Neural crest cell (in vitro differentiated cells): Measurements from ENCODE around the gene ARPP21. TPM values are rescaled to one million over a fixed set of nuclear protein-coding genes. Genes with fewer than 3 reads are reported as not detected.

Source experiments
- DNase-seq: peaks from one replicate; pipeline ENCODE4 v3.0.0; 2021; ENCODE audit warnings: low read depth, mixed read lengths, low spot score
- H3K27ac Mint-ChIP-seq: one replicate; pipeline ENCODE4 v1.8.0; 2021; ENCODE audit warnings: mild to moderate bottlenecking, mixed read lengths; ENCODE audit not compliant: unreplicated experiment
- H3K27me3 Mint-ChIP-seq: 2 replicates; pipeline ENCODE4 v1.8.0; 2021; ENCODE audit warnings: low read depth, mild to moderate bottlenecking, mixed read lengths
- H3K36me3 Mint-ChIP-seq: 2 replicates; pipeline ENCODE4 v1.8.0; 2021; ENCODE audit warnings: low read depth, mild to moderate bottlenecking, mixed read lengths
- H3K4me1 Mint-ChIP-seq: 2 replicates; pipeline ENCODE4 v1.8.0; 2021; ENCODE audit warnings: mixed read lengths
- H3K4me3 Mint-ChIP-seq: one replicate; pipeline ENCODE4 v1.8.0; 2021; ENCODE audit warnings: mild to moderate bottlenecking, mixed read lengths
- H3K9me3 Mint-ChIP-seq: 2 replicates; pipeline ENCODE4 v1.8.0; 2021; ENCODE audit warnings: mixed read lengths
- total RNA-seq: library from RNA; stranded (reverse); gene quantifications from 2 replicates; pipeline ENCODE4 v1.2.1, GENCODE V29; 2021
- TF ChIP-seq, protein P1 (sequence below): fragments of 200-600 bp; sonication (generic); conservative IDR thresholded peaks from 2 replicates; pipeline ENCODE4 v1.5.0; 2021; ENCODE audit warnings: antibody characterized with exemption, mild to moderate bottlenecking

The ARPP21 gene
- total RNA-seq, 1 donor from 2014 or later, result 0.12 TPM

DNA sequence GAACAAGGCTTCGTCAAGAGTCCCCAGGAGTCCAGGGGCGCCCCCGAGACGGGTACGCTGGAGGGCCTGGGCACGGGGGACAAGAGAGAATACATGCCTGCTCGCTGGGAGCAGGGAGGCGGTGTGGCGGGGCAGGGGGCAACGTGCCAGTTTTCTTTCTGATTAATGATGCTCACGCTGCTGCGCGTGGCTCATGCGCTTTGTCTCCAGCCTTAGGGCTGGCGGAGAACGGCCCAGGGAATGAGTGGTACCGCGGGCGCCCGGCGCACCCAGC lies 408 bp upstream of the ARPP21 start:
- TF ChIP-seq, protein P1, sequence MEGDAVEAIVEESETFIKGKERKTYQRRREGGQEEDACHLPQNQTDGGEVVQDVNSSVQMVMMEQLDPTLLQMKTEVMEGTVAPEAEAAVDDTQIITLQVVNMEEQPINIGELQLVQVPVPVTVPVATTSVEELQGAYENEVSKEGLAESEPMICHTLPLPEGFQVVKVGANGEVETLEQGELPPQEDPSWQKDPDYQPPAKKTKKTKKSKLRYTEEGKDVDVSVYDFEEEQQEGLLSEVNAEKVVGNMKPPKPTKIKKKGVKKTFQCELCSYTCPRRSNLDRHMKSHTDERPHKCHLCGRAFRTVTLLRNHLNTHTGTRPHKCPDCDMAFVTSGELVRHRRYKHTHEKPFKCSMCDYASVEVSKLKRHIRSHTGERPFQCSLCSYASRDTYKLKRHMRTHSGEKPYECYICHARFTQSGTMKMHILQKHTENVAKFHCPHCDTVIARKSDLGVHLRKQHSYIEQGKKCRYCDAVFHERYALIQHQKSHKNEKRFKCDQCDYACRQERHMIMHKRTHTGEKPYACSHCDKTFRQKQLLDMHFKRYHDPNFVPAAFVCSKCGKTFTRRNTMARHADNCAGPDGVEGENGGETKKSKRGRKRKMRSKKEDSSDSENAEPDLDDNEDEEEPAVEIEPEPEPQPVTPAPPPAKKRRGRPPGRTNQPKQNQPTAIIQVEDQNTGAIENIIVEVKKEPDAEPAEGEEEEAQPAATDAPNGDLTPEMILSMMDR, result no peak
- Mint-ChIP-seq H3K36me3 (no peaks in the 10 kb centered on the region), H3K27ac (no peak overlapping the region), H3K4me3 (peak overlapping the region; percentile 79), H3K9me3 (no peaks in the 10 kb centered on the region), H3K27me3 (peaks cover 72% of the 10 kb centered on the region), H3K4me1 (peaks cover 18% of the 10 kb centered on the region)
- peak; percentile 4 for DNase-seq

DNA sequence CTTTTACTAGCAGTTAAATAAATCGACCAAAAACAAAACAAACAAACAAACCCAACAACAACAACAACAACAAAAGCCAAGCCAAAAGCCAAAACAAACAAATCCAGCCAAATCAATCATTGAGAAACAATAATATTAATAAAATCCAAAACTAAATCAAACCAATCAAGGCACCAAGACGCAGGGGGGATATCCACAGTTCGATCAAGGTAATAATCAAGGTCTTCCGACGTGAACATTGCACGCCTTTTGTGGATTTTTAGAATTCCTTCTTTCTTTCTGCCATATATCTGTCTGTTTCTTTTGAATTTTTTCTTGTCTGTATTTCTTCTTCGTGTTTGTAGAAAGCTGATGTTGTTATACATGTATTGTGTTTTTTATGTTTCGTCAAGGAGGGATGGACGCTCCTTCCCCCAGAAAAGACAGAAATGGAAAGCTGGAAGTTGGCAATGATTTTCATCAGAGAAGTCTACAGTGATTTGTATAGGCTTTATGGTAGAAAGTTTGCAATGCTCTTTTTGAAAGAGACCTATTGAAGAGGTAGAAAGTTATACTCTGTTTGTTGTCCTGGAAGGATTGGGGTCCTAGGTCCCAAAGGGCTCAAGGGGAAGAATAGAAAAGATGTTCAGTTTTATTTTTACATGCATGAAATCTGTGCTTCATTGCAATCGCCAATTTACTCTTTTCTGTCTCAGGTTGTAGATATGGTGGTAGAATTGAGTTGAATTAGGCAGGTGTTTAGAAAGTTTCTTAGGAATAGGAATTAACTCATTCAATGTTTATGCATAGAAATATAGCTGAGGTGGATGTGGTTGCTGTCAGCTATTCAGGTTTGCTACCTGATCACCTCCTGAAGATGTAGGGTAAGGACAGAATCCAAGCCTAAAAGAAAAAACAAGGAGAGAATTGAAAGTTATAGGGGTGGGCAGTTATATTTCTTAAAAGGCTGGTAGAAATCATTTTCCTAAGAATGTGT lies 1.2 kb downstream of the ARPP21 start:
- no peak overlapping the region for H3K27ac Mint-ChIP-seq
- TF ChIP-seq, protein P1, result no peak
- H3K4me3 Mint-ChIP-seq, result peak overlapping the region; percentile 80
- H3K27me3 Mint-ChIP-seq, result peaks cover 80% of the 10 kb centered on the region
- peaks cover 18% of the 10 kb centered on the region for H3K4me1 Mint-ChIP-seq
- no peak for DNase-seq
- no peaks in the 10 kb centered on the region for H3K9me3 Mint-ChIP-seq
- H3K36me3 Mint-ChIP-seq, result no peaks in the 10 kb centered on the region

DNA sequence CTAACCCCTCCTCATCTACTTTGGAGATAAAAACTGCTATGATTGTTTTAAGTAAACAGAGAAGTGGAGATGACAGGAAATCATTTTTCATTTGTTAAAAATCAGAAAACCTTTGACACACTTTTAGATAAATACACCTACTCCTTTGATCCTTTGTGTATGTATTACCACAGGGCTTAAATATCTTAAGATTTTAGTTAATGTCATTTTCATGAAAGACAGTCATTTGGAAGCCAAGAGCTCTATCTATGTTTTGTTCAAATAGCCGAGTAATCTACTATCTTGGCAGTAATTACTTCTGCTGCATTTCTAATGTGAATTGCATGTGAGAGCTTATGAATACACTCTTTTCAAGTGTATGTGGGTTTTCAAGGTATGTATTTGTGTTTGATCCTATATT lies 2.0 kb downstream of the ARPP21 start:
- Mint-ChIP-seq H3K36me3 (no peaks in the 10 kb centered on the region), H3K4me1 (peaks cover 18% of the 10 kb centered on the region), H3K4me3 (peak overlapping the region; percentile 18), H3K27me3 (peaks cover 79% of the 10 kb centered on the region), H3K27ac (no peak overlapping the region), H3K9me3 (no peaks in the 10 kb centered on the region)
- TF ChIP-seq, protein P1, result no peak
- DNase-seq, result no peak

DNA sequence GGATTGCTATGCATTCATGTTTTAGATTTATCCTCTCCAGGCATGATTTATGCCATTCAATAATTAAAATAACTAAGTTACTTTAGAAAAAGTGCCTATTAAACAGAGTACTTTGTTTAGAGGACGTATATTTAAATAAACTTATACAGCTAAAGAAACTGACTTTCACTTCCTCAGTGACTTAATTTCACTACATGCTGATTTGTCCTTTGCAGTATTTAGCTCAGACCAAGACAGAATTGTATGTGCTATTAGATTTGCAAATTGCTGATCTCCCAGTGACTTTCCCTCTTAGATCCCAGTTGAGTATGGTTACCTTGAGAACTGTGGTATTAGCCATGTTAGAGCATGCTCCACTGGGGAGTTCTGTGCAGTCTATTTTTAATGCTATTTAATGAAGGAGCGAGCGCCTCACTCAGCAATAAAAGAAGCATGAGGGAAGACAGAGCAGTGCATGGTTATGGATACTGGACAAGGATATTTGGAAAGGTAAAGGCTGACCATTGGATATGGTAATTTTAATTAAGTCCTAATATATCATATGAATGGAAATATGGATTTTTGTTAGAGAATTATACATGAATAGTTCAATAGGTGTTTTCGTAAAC lies 2.7 kb downstream of the ARPP21 start:
- H3K27ac Mint-ChIP-seq, result no peak overlapping the region
- TF ChIP-seq, protein P1, result no peak
- H3K9me3 Mint-ChIP-seq, result no peaks in the 10 kb centered on the region
- no peak for DNase-seq
- peaks cover 78% of the 10 kb centered on the region for H3K27me3 Mint-ChIP-seq
- H3K36me3 Mint-ChIP-seq, result no peaks in the 10 kb centered on the region
- peaks cover 18% of the 10 kb centered on the region for H3K4me1 Mint-ChIP-seq
- H3K4me3 Mint-ChIP-seq, result no peak overlapping the region

DNA sequence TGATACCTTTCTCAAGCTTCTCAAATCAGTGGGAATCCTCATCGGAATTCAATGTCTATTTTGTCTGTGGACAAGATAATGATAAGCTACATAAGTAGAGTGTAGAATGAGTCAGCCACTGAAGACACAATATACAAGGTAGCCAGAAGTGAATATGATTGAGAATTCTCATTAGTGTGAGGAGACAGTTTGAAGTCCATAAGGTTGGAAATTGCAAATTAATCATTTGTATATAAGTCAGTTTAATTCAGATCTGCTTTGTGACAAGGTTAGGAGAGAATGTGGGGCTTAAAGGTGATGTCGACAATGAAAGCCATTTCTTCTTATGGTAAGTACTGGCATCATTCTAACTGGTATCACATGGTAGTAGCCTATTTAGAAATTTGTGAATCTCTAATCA lies 4.2 kb downstream of the ARPP21 start:
- Mint-ChIP-seq H3K9me3 (no peaks in the 10 kb centered on the region), H3K27me3 (peaks cover 63% of the 10 kb centered on the region), H3K36me3 (no peaks in the 10 kb centered on the region), H3K27ac (no peak overlapping the region), H3K4me1 (peaks cover 17% of the 10 kb centered on the region), H3K4me3 (no peak overlapping the region)
- TF ChIP-seq, protein P1, result no peak
- no peak for DNase-seq
